H9 (cell line): ENCODE measurements around the gene ST6GAL1. TPM values are rescaled to one million over a fixed set of nuclear protein-coding genes. Genes with fewer than 3 reads are reported as not detected.

ENCODE experiments used
- DNase-seq: peaks from one replicate; pipeline ENCODE4 v3.0.0-alpha.2; 2017
- H2AFZ ChIP-seq: one replicate; pipeline ENCODE4 v1.6.1; 2013; ENCODE audit warnings: mild to moderate bottlenecking, low read length, control low read depth, moderate library complexity
- H2AK5ac ChIP-seq: 2 replicates; pipeline ENCODE4 v1.6.1; 2013; ENCODE audit warnings: low read length, control low read depth, mixed read lengths; ENCODE audit not compliant: insufficient read length
- H2BK120ac ChIP-seq: one replicate; pipeline ENCODE4 v1.6.1; 2013; ENCODE audit warnings: low read depth, mild to moderate bottlenecking, low read length, control low read depth, inconsistent platforms; ENCODE audit not compliant: poor library complexity, severe bottlenecking
- H2BK12ac ChIP-seq: 2 replicates; pipeline ENCODE4 v1.6.1; 2013; ENCODE audit warnings: low read length, control low read depth, mixed read lengths, low read depth; ENCODE audit not compliant: insufficient read length
- H2BK15ac ChIP-seq: 2 replicates; pipeline ENCODE4 v1.6.1; 2013; ENCODE audit warnings: low read depth, low read length, control low read depth
- H2BK20ac ChIP-seq: one replicate; pipeline ENCODE4 v1.6.1; 2013; ENCODE audit warnings: low read depth, mild to moderate bottlenecking, low read length, control low read depth, inconsistent platforms; ENCODE audit not compliant: poor library complexity, severe bottlenecking
- H2BK5ac ChIP-seq: 2 replicates; pipeline ENCODE4 v1.6.1; 2013; ENCODE audit warnings: low read length, control low read depth, mixed read lengths; ENCODE audit not compliant: insufficient read length
- H3K14ac ChIP-seq: 2 replicates; pipeline ENCODE4 v1.6.1; 2013; ENCODE audit warnings: low read length, control low read depth; ENCODE audit not compliant: insufficient read depth
- H3K18ac ChIP-seq: 2 replicates; pipeline ENCODE4 v1.6.1; 2013; ENCODE audit warnings: low read depth, mild to moderate bottlenecking, mixed read lengths, low read length, control low read depth; ENCODE audit not compliant: insufficient read length
- H3K23ac ChIP-seq: 2 replicates; pipeline ENCODE4 v1.6.1; 2013; ENCODE audit warnings: low read length, control low read depth, mixed read lengths, low read depth; ENCODE audit not compliant: insufficient read length
- H3K23me2 ChIP-seq: 2 replicates; pipeline ENCODE4 v1.6.1; 2013; ENCODE audit warnings: low read depth, mild to moderate bottlenecking, mixed read lengths, low read length, control low read depth; ENCODE audit not compliant: insufficient read length, poor library complexity, severe bottlenecking
- H3K27ac ChIP-seq: 2 replicates; pipeline ENCODE4 v1.5.1; 2013; ENCODE audit warnings: low read length, control low read depth, mixed read lengths, low read depth; ENCODE audit not compliant: insufficient read length
- H3K27me3 ChIP-seq: 2 replicates; pipeline ENCODE4 v1.6.1; 2013; ENCODE audit warnings: low read length, control low read depth, inconsistent platforms; ENCODE audit not compliant: insufficient read depth
- H3K4ac ChIP-seq: 2 replicates; pipeline ENCODE4 v1.6.1; 2013; ENCODE audit warnings: low read depth, mild to moderate bottlenecking, control low read depth, inconsistent platforms, low read length, moderate library complexity
- H3K4me1 ChIP-seq: 2 replicates; pipeline ENCODE4 v1.6.1; 2013; ENCODE audit warnings: low read length, control low read depth, inconsistent platforms; ENCODE audit not compliant: insufficient read depth
- H3K4me2 ChIP-seq: 2 replicates; pipeline ENCODE4 v1.6.1; 2013; ENCODE audit warnings: low read length, control low read depth, mixed read lengths; ENCODE audit not compliant: insufficient read length, insufficient read depth
- H3K56ac ChIP-seq: 2 replicates; pipeline ENCODE4 v1.6.1; 2013; ENCODE audit warnings: low read depth, mild to moderate bottlenecking, mixed read lengths, low read length, control low read depth; ENCODE audit not compliant: insufficient read length
- H3K79me1 ChIP-seq: 2 replicates; pipeline ENCODE4 v1.6.1; 2013; ENCODE audit warnings: low read depth, mild to moderate bottlenecking, moderate library complexity, low read length, control low read depth, inconsistent platforms; ENCODE audit not compliant: insufficient read depth, poor library complexity, severe bottlenecking
- H3K79me2 ChIP-seq: 2 replicates; pipeline ENCODE4 v1.6.1; 2013; ENCODE audit warnings: low read length, control low read depth, inconsistent platforms; ENCODE audit not compliant: insufficient read depth
- H3K9ac ChIP-seq: 2 replicates; pipeline ENCODE4 v1.6.1; 2013; ENCODE audit warnings: low read length, control low read depth, mixed read lengths; ENCODE audit not compliant: insufficient read length; ENCODE audit errors: extremely low read depth
- H3K9me3 ChIP-seq: one replicate; pipeline ENCODE4 v1.6.1; 2013; ENCODE audit warnings: low read depth, low read length, inconsistent platforms; ENCODE audit not compliant: control insufficient read depth
- H3T11ph ChIP-seq: one replicate; pipeline ENCODE4 v1.6.1; 2013; ENCODE audit warnings: mild to moderate bottlenecking, low read length, control low read depth, inconsistent platforms
- H4K20me1 ChIP-seq: one replicate; pipeline ENCODE4 v1.6.1; 2013; ENCODE audit not compliant: control insufficient read depth, insufficient read length, insufficient read depth
- H4K5ac ChIP-seq: 2 replicates; pipeline ENCODE4 v1.6.1; 2013; ENCODE audit warnings: low read depth, mild to moderate bottlenecking, mixed read lengths, low read length, control low read depth; ENCODE audit not compliant: insufficient read length
- H4K8ac ChIP-seq: replicated peaks from 2 replicates; pipeline ENCODE4 v1.6.1; 2013; ENCODE audit warnings: low read length, control low read depth, mixed read lengths, low read depth; ENCODE audit not compliant: insufficient read length
- H4K91ac ChIP-seq: 2 replicates; pipeline ENCODE4 v1.6.1; 2013; ENCODE audit warnings: low read depth, mild to moderate bottlenecking, moderate library complexity, mixed read lengths, low read length, control low read depth; ENCODE audit not compliant: insufficient read length
- H3K27ac Mint-ChIP-seq, 3 experiments: 2 replicates in 2 of 3; 3 replicates in 1 of 3; pipeline ENCODE4 v1.8.0; 2020 to 2021; ENCODE audit warnings: mixed read lengths in 3 of 3, mild to moderate bottlenecking in 1 of 3, moderate library complexity in 1 of 3
- H3K27me3 Mint-ChIP-seq: 2 replicates; pipeline ENCODE4 v1.8.0; 2021; ENCODE audit warnings: low read depth, mild to moderate bottlenecking, moderate library complexity, mixed read lengths
- H3K36me3 Mint-ChIP-seq, 3 experiments: 2 replicates in 2 of 3; 3 replicates in 1 of 3; pipeline ENCODE4 v1.8.0; 2020 to 2021; ENCODE audit warnings: low read depth in 3 of 3, mixed read lengths in 3 of 3; ENCODE audit not compliant: insufficient read depth in 1 of 3
- H3K4me1 Mint-ChIP-seq, 2 experiments: 2 replicates each; pipeline ENCODE4 v1.8.0; 2020; ENCODE audit warnings: mixed read lengths in 2 of 2
- H3K4me3 Mint-ChIP-seq, 2 experiments: 2 replicates in 1 of 2; 3 replicates in 1 of 2; pipeline ENCODE4 v1.8.0; 2020 to 2021; ENCODE audit warnings: mild to moderate bottlenecking in 2 of 2, mixed read lengths in 2 of 2, moderate library complexity in 1 of 2
- H3K9me3 Mint-ChIP-seq, 2 experiments: 2 replicates in 1 of 2; 3 replicates in 1 of 2; pipeline ENCODE4 v1.8.0; 2020; ENCODE audit warnings: mild to moderate bottlenecking in 2 of 2, mixed read lengths in 2 of 2, moderate library complexity in 1 of 2
- CTCF ChIP-seq: fragments of 200-600 bp; sonication (generic); conservative IDR thresholded peaks from 3 replicates; pipeline ENCODE4 v1.8.0; 2021; ENCODE audit warnings: antibody characterized with exemption, mild to moderate bottlenecking
- WGBS: extraction: QIAGEN DNeasy Blood & Tissue Kit; methylation state at CpG from one replicate; pipeline ENCODE4 v1.1.7; 2013; ENCODE audit warnings: missing lambda C conversion rate, low lambda C conversion rate, mixed read lengths; ENCODE audit not compliant: insufficient read length; ENCODE audit errors: extremely low coverage; 5-methylcytosine and 5-hydroxymethylcytosine counted together
- total RNA-seq: library from RNA; stranded (reverse); gene quantifications from 2 replicates; pipeline ENCODE4 v1.2.1, GENCODE V29; 2021

Gene ST6GAL1
- total RNA-seq, 1 experiment from 2014 or later: 139 TPM

DNA sequence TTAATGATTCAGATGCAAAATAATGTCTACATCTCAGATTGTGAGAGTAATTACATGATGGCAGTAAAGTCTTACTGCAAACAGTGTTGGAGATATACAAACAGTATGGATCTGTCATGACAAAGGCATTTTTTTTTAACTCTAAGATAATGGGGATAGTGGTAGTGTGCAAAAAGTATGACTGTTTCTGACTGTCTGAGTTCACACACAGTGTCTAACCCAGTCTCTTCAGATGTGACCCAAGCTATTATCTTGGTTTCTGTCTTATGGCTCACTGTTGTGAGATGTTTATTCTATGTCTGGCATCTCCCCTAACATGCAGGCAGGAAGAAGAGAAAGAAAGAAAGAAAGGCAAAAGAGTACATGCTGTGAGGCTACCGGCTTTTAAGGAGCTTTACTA lies 191.9 kb downstream of the ST6GAL1 start:
- no peak overlapping the region for H2BK120ac ChIP-seq
- Mint-ChIP-seq H3K4me3 (no peak overlapping the region), H3K4me1 (peaks cover 5 to 6% of the 10 kb centered on the region in 2 experiments; a peak in 3 of 4 replicates), H3K9me3 (no peaks in the 10 kb centered on the region), H3K27ac (no peak overlapping the region), H3K36me3 (peaks cover 4 to 10% (median 10%) of the 10 kb centered on the region in 3 experiments; a peak in 6 of 7 replicates), H3K27me3 (no peaks in the 10 kb centered on the region)
- no peak overlapping the region for H4K5ac ChIP-seq
- no peak overlapping the region for H3K23ac ChIP-seq
- DNase-seq: no peak
- H2BK12ac ChIP-seq: no peak overlapping the region
- H3T11ph ChIP-seq: no peak overlapping the region
- H4K20me1 ChIP-seq: no peaks in the 10 kb centered on the region
- no peak overlapping the region for H3K4me2 ChIP-seq
- no peaks in the 10 kb centered on the region for H3K79me1 ChIP-seq
- no peaks in the 10 kb centered on the region for H3K23me2 ChIP-seq
- H2AFZ ChIP-seq: no peak overlapping the region
- H3K27ac ChIP-seq: no peak overlapping the region
- H4K8ac ChIP-seq: no peak overlapping the region
- H3K9ac ChIP-seq: no peak overlapping the region
- H3K79me2 ChIP-seq: no peaks in the 10 kb centered on the region
- no peaks in the 10 kb centered on the region for H3K4me1 ChIP-seq
- no peak overlapping the region for H4K91ac ChIP-seq
- H3K9me3 ChIP-seq: no peaks in the 10 kb centered on the region
- H3K4ac ChIP-seq: no peak overlapping the region
- no peak overlapping the region for H2AK5ac ChIP-seq
- H3K56ac ChIP-seq: no peak overlapping the region
- H2BK5ac ChIP-seq: no peak overlapping the region
- H2BK15ac ChIP-seq: no peak overlapping the region
- no peak overlapping the region for H3K14ac ChIP-seq
- no peak overlapping the region for H2BK20ac ChIP-seq
- H3K18ac ChIP-seq: no peak overlapping the region
- TF ChIP-seq CTCF: no peak
- H3K27me3 ChIP-seq: no peaks in the 10 kb centered on the region; the same call in 1 of the 2 replicates
- no CpG with 5 or more reads among the region's 1 CpG for WGBS
